SK-N-SH treated with all-trans-retinoic acid at 6 μM for 48 hours (cell line): ENCODE measurements around the gene ELMO1.

ENCODE experiments used
- ARNTL ChIP-seq: fragments of 450-650 bp; formaldehyde crosslinking; IDR thresholded peaks from 2 replicates; pipeline ENCODE4 v1.5.0; 2020; ENCODE audit warnings: low read depth, mild to moderate bottlenecking, moderate library complexity, borderline replicate concordance
- BACH2 ChIP-seq: fragments of 250-450 bp; sonication (Bioruptor Pico); IDR thresholded peaks from 2 replicates; pipeline ENCODE4 v1.9.0; 2021; ENCODE audit warnings: mild to moderate bottlenecking, borderline replicate concordance
- ISL1 ChIP-seq: fragments of 250-450 bp; sonication (Bioruptor Pico); IDR thresholded peaks from 2 replicates; pipeline ENCODE4 v2.1.2; 2022; ENCODE audit warnings: mild to moderate bottlenecking, moderate library complexity
- OSR1 ChIP-seq: fragments of 250-450 bp; sonication (Bioruptor Pico); IDR thresholded peaks from 2 replicates; pipeline ENCODE4 v1.8.0; 2022; ENCODE audit warnings: moderate library complexity, mild to moderate bottlenecking, inconsistent platforms
- PATZ1 ChIP-seq: fragments of 250-450 bp; sonication (Bioruptor Pico); IDR thresholded peaks from 2 replicates; pipeline ENCODE4 v1.8.0; 2020; ENCODE audit warnings: mild to moderate bottlenecking, moderate library complexity, borderline replicate concordance
- PPARA ChIP-seq: fragments of 250-450 bp; sonication (Bioruptor Pico); IDR thresholded peaks from 2 replicates; pipeline ENCODE4 v1.5.0; 2020; ENCODE audit warnings: mild to moderate bottlenecking, borderline replicate concordance
- RARB ChIP-seq: fragments of 250-450 bp; sonication (Bioruptor Pico); IDR thresholded peaks from 2 replicates; pipeline ENCODE4 v1.8.0; 2021; ENCODE audit warnings: mild to moderate bottlenecking, moderate library complexity
- TOX ChIP-seq: fragments of 250-450 bp; sonication (Bioruptor Pico); IDR thresholded peaks from 2 replicates; pipeline ENCODE4 v1.8.0; 2021; ENCODE audit warnings: mild to moderate bottlenecking, moderate library complexity, borderline replicate concordance
- ZFP3 ChIP-seq: fragments of 250-450 bp; sonication (Bioruptor Pico); IDR thresholded peaks from 2 replicates; pipeline ENCODE4 v1.5.0; 2020; ENCODE audit warnings: mild to moderate bottlenecking, moderate library complexity
- ZFP30 ChIP-seq: fragments of 450-650 bp; formaldehyde crosslinking; IDR thresholded peaks from 2 replicates; pipeline ENCODE4 v1.5.0; 2022; ENCODE audit warnings: mild to moderate bottlenecking, moderate library complexity
- ZNF565 ChIP-seq: fragments of 450-650 bp; formaldehyde crosslinking; conservative IDR thresholded peaks from 2 replicates; pipeline ENCODE4 v1.5.0; 2020; ENCODE audit warnings: low read depth, mild to moderate bottlenecking, moderate library complexity
- ZNF70 ChIP-seq: fragments of 450-650 bp; formaldehyde crosslinking; IDR thresholded peaks from 2 replicates; pipeline ENCODE4 v1.5.0; 2020; ENCODE audit warnings: mild to moderate bottlenecking, moderate library complexity
- ZNF8 ChIP-seq: fragments of 450-650 bp; formaldehyde crosslinking; IDR thresholded peaks from 2 replicates; pipeline ENCODE4 v1.5.0; 2020; ENCODE audit warnings: mild to moderate bottlenecking, moderate library complexity
- TF ChIP-seq, protein P1 (sequence below): fragments of 250-450 bp; sonication (Bioruptor Pico); IDR thresholded peaks from 2 replicates; pipeline ENCODE4 v1.5.0; 2020; ENCODE audit warnings: mild to moderate bottlenecking, moderate library complexity

DNA sequence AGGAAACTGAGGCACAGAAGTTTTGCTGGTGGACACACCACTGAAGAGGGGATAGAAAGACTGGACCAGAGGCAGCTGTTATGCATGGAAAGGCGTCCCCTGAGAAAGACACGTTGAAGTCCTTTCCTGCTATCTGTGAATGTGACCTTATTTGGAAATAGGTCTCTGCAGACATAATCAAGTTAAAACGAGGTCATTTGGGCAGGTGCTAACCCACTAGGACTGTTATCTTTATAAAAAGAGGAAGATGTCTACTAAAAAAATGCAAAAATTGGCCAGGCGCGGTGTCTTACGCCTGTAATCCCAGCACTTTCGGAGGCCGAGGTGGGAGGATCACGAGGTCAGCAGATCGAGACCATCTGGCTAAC is 31.6 kb downstream of the ELMO1 start:
- TF ChIP-seq ISL1 (CRISPR knock-in tag) (no peak), ZNF70 (CRISPR knock-in tag) (no peak), ZFP3 (CRISPR knock-in tag) (no peak), OSR1 (CRISPR knock-in tag) (no peak), ZFP30 (CRISPR knock-in tag) (no peak), BACH2 (CRISPR knock-in tag) (no peak), PPARA (CRISPR knock-in tag) (no peak), ARNTL (no peak), TOX (CRISPR knock-in tag) (no peak), ZNF8 (CRISPR knock-in tag) (no peak), PATZ1 (CRISPR knock-in tag) (no peak), ZNF565 (CRISPR knock-in tag) (no peak), RARB (CRISPR knock-in tag) (no peak)
- TF ChIP-seq, protein P1, sequence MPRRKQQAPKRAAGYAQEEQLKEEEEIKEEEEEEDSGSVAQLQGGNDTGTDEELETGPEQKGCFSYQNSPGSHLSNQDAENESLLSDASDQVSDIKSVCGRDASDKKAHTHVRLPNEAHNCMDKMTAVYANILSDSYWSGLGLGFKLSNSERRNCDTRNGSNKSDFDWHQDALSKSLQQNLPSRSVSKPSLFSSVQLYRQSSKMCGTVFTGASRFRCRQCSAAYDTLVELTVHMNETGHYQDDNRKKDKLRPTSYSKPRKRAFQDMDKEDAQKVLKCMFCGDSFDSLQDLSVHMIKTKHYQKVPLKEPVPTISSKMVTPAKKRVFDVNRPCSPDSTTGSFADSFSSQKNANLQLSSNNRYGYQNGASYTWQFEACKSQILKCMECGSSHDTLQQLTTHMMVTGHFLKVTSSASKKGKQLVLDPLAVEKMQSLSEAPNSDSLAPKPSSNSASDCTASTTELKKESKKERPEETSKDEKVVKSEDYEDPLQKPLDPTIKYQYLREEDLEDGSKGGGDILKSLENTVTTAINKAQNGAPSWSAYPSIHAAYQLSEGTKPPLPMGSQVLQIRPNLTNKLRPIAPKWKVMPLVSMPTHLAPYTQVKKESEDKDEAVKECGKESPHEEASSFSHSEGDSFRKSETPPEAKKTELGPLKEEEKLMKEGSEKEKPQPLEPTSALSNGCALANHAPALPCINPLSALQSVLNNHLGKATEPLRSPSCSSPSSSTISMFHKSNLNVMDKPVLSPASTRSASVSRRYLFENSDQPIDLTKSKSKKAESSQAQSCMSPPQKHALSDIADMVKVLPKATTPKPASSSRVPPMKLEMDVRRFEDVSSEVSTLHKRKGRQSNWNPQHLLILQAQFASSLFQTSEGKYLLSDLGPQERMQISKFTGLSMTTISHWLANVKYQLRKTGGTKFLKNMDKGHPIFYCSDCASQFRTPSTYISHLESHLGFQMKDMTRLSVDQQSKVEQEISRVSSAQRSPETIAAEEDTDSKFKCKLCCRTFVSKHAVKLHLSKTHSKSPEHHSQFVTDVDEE (CRISPR knock-in tag), result no peak
